K562 (cell line): ENCODE data around the gene HTR3E. TPM values are rescaled to one million over a fixed set of nuclear protein-coding genes. Genes with fewer than 3 reads are reported as not detected.

Experiments
- ATAC-seq: fragments of 200-7000 bp; cut with Tn5 transposase; 3 replicates; pipeline ENCODE4 v1.9.1; 2020; ENCODE audit warnings: moderate library complexity
- BruUV-seq: library from RNA; stranded (reverse); fragments of 400-500 nt; replicated peaks from 2 replicates; lab custom pipeline; 2021; lab: Mats Ljungman, UMichigan
- CTCF ChIA-PET: fragments of 300-600 bp; formaldehyde crosslinking; extraction: SDS; loops from one replicate; lab custom pipeline; 2021; ENCODE audit warnings: low intra/inter-chr PET ratio; lab: Yijun Ruan, JAX
- POLR2A ChIA-PET: fragments of 300-600, 350-650 bp; sonication (Branson Sonifier 250); formaldehyde crosslinking; extraction: SDS; loops from one replicate; lab custom pipeline; 2021; ENCODE audit warnings: antibody characterized with exemption, inconsistent platforms; lab: Yijun Ruan, JAX
- DNase-seq, 4 experiments: peaks; one replicate each; pipeline versions ENCODE4 v3.0.0 to v3.0.0-alpha.2; 2011 to 2018; ENCODE audit warnings: low spot score in 3 of 4, mixed read lengths in 3 of 4; ENCODE audit errors: extremely low read depth in 1 of 4
- FAIRE-seq: peaks from 2 replicates; lab custom pipeline; 2011; peaks lifted over from hg19 to GRCh38; lab: Jason Lieb, UNC
- H2AFZ ChIP-seq: 2 replicates; pipeline ENCODE4 v1.6.0; 2011; ENCODE audit warnings: low read depth, low read length, control low read depth, inconsistent platforms
- H3K27ac ChIP-seq: fragments of 200-600 bp; 3 replicates; pipeline ENCODE4 v1.8.0; 2011; ENCODE audit warnings: low read depth, mild to moderate bottlenecking, control low read depth, inconsistent platforms, low read length, moderate library complexity, mixed read lengths; ENCODE audit errors: extremely low read depth
- H3K27me3 ChIP-seq, 2 experiments: fragments of 300-600 bp in 1 of 2; 2 replicates in 1 of 2; 3 replicates in 1 of 2; pipeline versions ENCODE4 v1.6.0 to v1.8.0; 2011; ENCODE audit warnings: inconsistent platforms in 2 of 2, low read length in 2 of 2, mild to moderate bottlenecking in 1 of 2, mixed read lengths in 1 of 2, moderate library complexity in 1 of 2; ENCODE audit not compliant: control insufficient read depth in 2 of 2, insufficient read depth in 2 of 2
- H3K36me3 ChIP-seq: fragments of 300-600 bp; 3 replicates; pipeline ENCODE4 v1.8.0; 2011; ENCODE audit warnings: mild to moderate bottlenecking, low read length, inconsistent platforms; ENCODE audit not compliant: control insufficient read depth, insufficient read depth
- H3K4me1 ChIP-seq, 2 experiments: fragments of 200-600 bp in 1 of 2; replicated peaks in 1 of 2; 2 replicates in 1 of 2; 3 replicates in 1 of 2; pipeline versions ENCODE4 v1.5.1 to v1.8.0; 2011; ENCODE audit warnings: inconsistent platforms in 2 of 2, low read length in 2 of 2, mild to moderate bottlenecking in 1 of 2, mixed read lengths in 1 of 2, moderate library complexity in 1 of 2; ENCODE audit not compliant: control insufficient read depth in 2 of 2, insufficient read depth in 2 of 2
- H3K4me2 ChIP-seq: 2 replicates; pipeline ENCODE4 v1.6.1; 2011; ENCODE audit warnings: low read length, control low read depth, inconsistent platforms, mixed read lengths; ENCODE audit not compliant: insufficient read depth
- H3K4me3 ChIP-seq: fragments of 200-600 bp; sonication (generic), shearing (Covaris generic); 2 replicates; pipeline ENCODE4 v1.5.1; 2016; ENCODE audit warnings: control low read depth, inconsistent platforms
- H3K79me2 ChIP-seq: fragments of 200-600 bp; 3 replicates; pipeline ENCODE4 v1.8.0; 2011; ENCODE audit warnings: low read length, inconsistent platforms; ENCODE audit not compliant: control insufficient read depth, insufficient read depth
- H3K9ac ChIP-seq, 2 experiments: 2 replicates each; pipeline versions ENCODE4 v1.6.0 to v1.6.1; 2011; ENCODE audit warnings: low read depth in 2 of 2, low read length in 2 of 2, control low read depth in 1 of 2, inconsistent platforms in 1 of 2, mild to moderate bottlenecking in 1 of 2, mixed read lengths in 1 of 2; ENCODE audit not compliant: insufficient read depth in 1 of 2
- H3K9me1 ChIP-seq: one replicate; pipeline ENCODE4 v1.6.0; 2011; ENCODE audit warnings: inconsistent platforms, mild to moderate bottlenecking, low read length, moderate library complexity; ENCODE audit not compliant: control insufficient read depth, insufficient read depth
- H3K9me3 ChIP-seq: replicated peaks from 2 replicates; pipeline ENCODE4 v1.5.1; 2011; ENCODE audit warnings: low read depth, low read length, inconsistent platforms; ENCODE audit not compliant: control insufficient read depth, insufficient read depth
- H4K20me1 ChIP-seq: replicated peaks from 2 replicates; pipeline ENCODE4 v1.6.1; 2011; ENCODE audit warnings: low read length, inconsistent platforms, mixed read lengths; ENCODE audit not compliant: control insufficient read depth, insufficient read depth
- BHLHE40 ChIP-seq: IDR thresholded peaks from 2 replicates; pipeline ENCODE4 v1.6.1; 2011; ENCODE audit warnings: low read length, improper control_type of control experiment
- CHD1 ChIP-seq: fragments of 200-600 bp; sonication (generic); IDR thresholded peaks from one replicate; pipeline ENCODE4 v1.6.1; 2012; ENCODE audit warnings: mild to moderate bottlenecking, moderate library complexity, low read length, inconsistent platforms
- EP400 ChIP-seq: fragments of 450-650 bp; IDR thresholded peaks from 2 replicates; pipeline ENCODE4 v1.6.1; 2017; ENCODE audit warnings: antibody characterized with exemption, mild to moderate bottlenecking, moderate library complexity
- GTF2A2 ChIP-seq: IDR thresholded peaks from 2 replicates; pipeline ENCODE4 v1.6.1; 2016; ENCODE audit warnings: mild to moderate bottlenecking, missing genetic modification characterization, missing compliant biosample characterization
- KAT8 ChIP-seq: fragments of 450-650 bp; IDR thresholded peaks from 2 replicates; pipeline ENCODE4 v1.6.1; 2016; ENCODE audit warnings: low read depth, mild to moderate bottlenecking
- LCOR ChIP-seq: sonication (generic); formaldehyde crosslinking; IDR thresholded peaks from 2 replicates; pipeline ENCODE4 v1.8.0; 2022; ENCODE audit warnings: mild to moderate bottlenecking, missing genetic modification reagents
- RFX7 ChIP-seq: fragments of 250-450 bp; sonication (Bioruptor Pico); IDR thresholded peaks from 2 replicates; pipeline ENCODE4 v1.5.1; 2021; ENCODE audit warnings: mild to moderate bottlenecking
- SMARCE1 ChIP-seq: fragments of 450-650 bp; IDR thresholded peaks from 2 replicates; pipeline ENCODE4 v1.7.1; 2016; ENCODE audit warnings: mild to moderate bottlenecking
- ZBED1 ChIP-seq: IDR thresholded peaks from 2 replicates; pipeline ENCODE4 v1.6.1; 2014
- ZBTB33 ChIP-seq: sonication (generic); formaldehyde crosslinking; IDR thresholded peaks from 2 replicates; pipeline ENCODE4 v1.8.1; 2023; ENCODE audit warnings: mild to moderate bottlenecking, missing genetic modification reagents
- ZNF699 ChIP-seq: fragments of 250-450 bp; sonication (Bioruptor Pico); IDR thresholded peaks from 2 replicates; pipeline ENCODE4 v1.8.0; 2021; ENCODE audit warnings: mild to moderate bottlenecking, moderate library complexity; ENCODE audit not compliant: insufficient replicate concordance
- WGBS: fragments of 100-300 bp; shearing (Covaris generic); methylation state at CpG from one replicate; pipeline ENCODE4 v1.1.6; 2016; ENCODE audit warnings: low coverage, mixed read lengths; ENCODE audit not compliant: insufficient coverage; ENCODE audit errors: missing lambda C conversion rate; 5-methylcytosine and 5-hydroxymethylcytosine counted together
- in situ Hi-C: fragments of 300-500 bp; cut with MboI; formaldehyde crosslinking; loops from 4 replicates; pipeline ENCODE4 v1.15.0; 2018; ENCODE audit warnings: inconsistent platforms, mixed read lengths
- intact Hi-C: fragments of 100-400 bp; cut with micrococcal nuclease; formaldehyde crosslinking; loops from 2 replicates; pipeline ENCODE4 v1.14.2; 2022
- polyA plus RNA-seq, 8 experiments: library from polyadenylated mRNA; depleted of rRNA in 4 of 8; stranded (reverse) in 5 of 8; unstranded in 3 of 8; fragments of >200 nt; fragmentation: Nextera tagmentation in 2 of 8; fragmentation: Illumina TruSeq in 1 of 8; extraction: Ambion mirVana in 2 of 8; extraction: Trizol in 1 of 8; gene quantifications; 2 replicates each; pipeline versions ENCODE4 v1.2.1 to v1.2.3, GENCODE V29; 2011 to 2014; ENCODE audit warnings: inconsistent platforms in 1 of 8, missing spikeins in 1 of 8
- total RNA-seq, 7 experiments: library from RNA; depleted of rRNA in 6 of 7; stranded (reverse); fragments of >200 nt in 6 of 7; fragmentation: Illumina TruSeq in 2 of 7; extraction: Trizol in 2 of 7; gene quantifications; 2 replicates each; pipeline versions ENCODE4 v1.2.1 to v1.2.3, GENCODE V29; 2011 to 2021; ENCODE audit warnings: low replicate concordance in 1 of 7
- TF ChIP-seq, protein P1 (sequence below): fragments of 250-450 bp; sonication (Bioruptor Pico); IDR thresholded peaks from 2 replicates; pipeline ENCODE4 v1.8.0; 2022; ENCODE audit warnings: moderate library complexity, mild to moderate bottlenecking, inconsistent platforms
- TF ChIP-seq, protein P2 (sequence below): sonication (generic); formaldehyde crosslinking; IDR thresholded peaks from 2 replicates; pipeline ENCODE4 v1.8.0; 2022; ENCODE audit warnings: mild to moderate bottlenecking, missing genetic modification reagents, borderline replicate concordance

Gene HTR3E
- total and polyA plus RNA-seq, 9 of the 15 experiments (the other 6 are each of a cell fraction or from before 2014, with no cell fraction given): not detected

DNA sequence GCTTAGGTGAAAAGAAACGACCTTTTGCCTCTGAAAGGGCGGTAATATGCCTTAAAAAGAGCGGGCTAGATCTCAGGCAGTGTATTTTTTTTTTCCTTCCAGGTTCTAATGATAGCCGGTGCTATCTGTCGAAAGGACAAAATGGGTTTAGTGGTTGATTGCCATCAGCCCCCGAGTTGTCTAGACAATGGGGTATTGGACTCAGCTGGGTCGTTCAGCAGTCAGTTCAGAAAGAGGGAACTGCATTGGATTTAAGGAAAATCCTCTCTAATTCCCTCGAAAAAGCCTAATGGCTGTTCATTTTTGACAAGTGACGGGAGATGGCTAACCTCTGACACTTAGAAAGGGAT lies 39.0 kb downstream of the HTR3E start (continued):
- TF ChIP-seq CHD1 (peak; percentile 16), RFX7 (CRISPR knock-in tag) (no peak), KAT8 (no peak), ZNF699 (CRISPR knock-in tag) (no peak), GTF2A2 (tag) (no peak)
- TF ChIP-seq, protein P1, sequence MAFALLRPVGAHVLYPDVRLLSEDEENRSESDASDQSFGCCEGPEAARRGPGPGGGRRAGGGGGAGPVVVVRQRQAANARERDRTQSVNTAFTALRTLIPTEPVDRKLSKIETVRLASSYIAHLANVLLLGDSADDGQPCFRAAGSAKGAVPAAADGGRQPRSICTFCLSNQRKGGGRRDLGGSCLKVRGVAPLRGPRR: no peak

- Histone ChIP-seq H3K9ac (no peak overlapping the region), H3K27me3 (no peaks in the 10 kb centered on the region; a peak in 1 of 5 replicates), H3K4me2 (no peak overlapping the region), H4K20me1 (no peaks in the 10 kb centered on the region), H3K4me1 (peaks cover 0 to 4% of the 10 kb centered on the region in 2 experiments; a peak in 2 of 5 replicates), H3K27ac (no peak overlapping the region)
- no peak for ATAC-seq
- BruUV-seq: no TSS peak
- WGBS: 97% methylated on average over 10 of the region's 10 CpGs
- DNase-seq: peak in 1 of 4 experiments; percentile 3
- FAIRE-seq: no peak
- POLR2A ChIA-PET: interaction anchor here (0.5 to 1.6 kb wide), 2 partner anchors 12 to 32 kb away, joined by 3 to 4 read pairs; no protein-coding TSS in a partner anchor
- TF ChIP-seq SMARCE1 (no peak), LCOR (no peak), BHLHE40 (no peak), EP400 (no peak), ZBTB33 (no peak), ZBED1 (no peak)
- TF ChIP-seq, protein P2, sequence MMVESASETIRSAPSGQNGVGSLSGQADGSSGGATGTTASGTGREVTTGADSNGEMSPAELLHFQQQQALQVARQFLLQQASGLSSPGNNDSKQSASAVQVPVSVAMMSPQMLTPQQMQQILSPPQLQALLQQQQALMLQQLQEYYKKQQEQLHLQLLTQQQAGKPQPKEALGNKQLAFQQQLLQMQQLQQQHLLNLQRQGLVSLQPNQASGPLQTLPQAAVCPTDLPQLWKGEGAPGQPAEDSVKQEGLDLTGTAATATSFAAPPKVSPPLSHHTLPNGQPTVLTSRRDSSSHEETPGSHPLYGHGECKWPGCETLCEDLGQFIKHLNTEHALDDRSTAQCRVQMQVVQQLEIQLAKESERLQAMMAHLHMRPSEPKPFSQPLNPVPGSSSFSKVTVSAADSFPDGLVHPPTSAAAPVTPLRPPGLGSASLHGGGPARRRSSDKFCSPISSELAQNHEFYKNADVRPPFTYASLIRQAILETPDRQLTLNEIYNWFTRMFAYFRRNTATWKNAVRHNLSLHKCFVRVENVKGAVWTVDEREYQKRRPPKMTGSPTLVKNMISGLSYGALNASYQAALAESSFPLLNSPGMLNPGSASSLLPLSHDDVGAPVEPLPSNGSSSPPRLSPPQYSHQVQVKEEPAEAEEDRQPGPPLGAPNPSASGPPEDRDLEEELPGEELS (CRISPR knock-in tag): no peak
- TF ChIP-seq, all 486 proteins: peak for 0
- intact Hi-C loops: no loop called here
- Histone ChIP-seq H3K79me2 (peaks cover 31% of the 10 kb centered on the region), H3K9me1 (peaks cover 2% of the 10 kb centered on the region), H3K36me3 (peaks cover 86% of the 10 kb centered on the region), H2AFZ (no peak overlapping the region), H3K9me3 (no peaks in the 10 kb centered on the region), H3K4me3 (no peak overlapping the region)
- in situ Hi-C loops: no loop called here
- CTCF ChIA-PET: no interaction called here
These were observed 43.6 kb downstream of the HTR3E start for GRCh38 chr3:184140436-184140835.
